WI38 (cell line): ENCODE data around the gene SETD3.

Experiments used
- H3K4me3 ChIP-seq: 2 replicates; pipeline ENCODE4 v1.5.1; 2011; ENCODE audit warnings: low read depth, mild to moderate bottlenecking, control low read depth, low read length
- CTCF ChIP-seq: IDR thresholded peaks from 2 replicates; pipeline ENCODE4 v1.5.1; 2012; ENCODE audit warnings: low read depth, mild to moderate bottlenecking, control low read depth, low read length

SETD3 gene

GRCh38 chr14:99505089-99505488 is 24.4 kb upstream of the SETD3 start:
- no peak overlapping the region for H3K4me3 ChIP-seq
- no peak for TF ChIP-seq CTCF

- H3K4me3 ChIP-seq: no peak overlapping the region
- no peak for TF ChIP-seq CTCF
Measured at GRCh38 chr14:99503848-99504453, 23.3 kb upstream of the SETD3 start.

DNA sequence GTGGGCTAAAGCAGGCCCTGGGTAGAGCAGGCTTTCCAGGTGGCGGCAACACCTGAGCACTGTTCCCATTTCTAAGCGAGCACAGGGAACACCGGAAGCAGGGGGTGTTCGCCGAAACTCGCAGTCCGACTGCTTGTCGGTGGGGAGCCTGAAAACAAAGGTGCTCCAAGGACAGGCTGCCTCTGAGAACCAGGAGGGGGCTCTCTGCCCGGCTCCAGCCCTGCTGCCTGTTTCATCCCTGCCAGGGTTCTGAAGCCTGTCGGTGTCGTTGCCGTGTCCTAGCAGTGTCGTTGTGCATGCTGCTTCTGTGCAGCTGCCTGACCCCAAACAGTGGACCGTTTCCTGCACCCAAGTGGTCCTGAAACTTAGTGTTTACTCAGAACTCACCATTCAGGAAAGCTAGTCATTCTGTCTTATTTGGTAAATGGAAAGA is 22.3 kb upstream of the SETD3 start:
- H3K4me3 ChIP-seq: no peak overlapping the region

DNA sequence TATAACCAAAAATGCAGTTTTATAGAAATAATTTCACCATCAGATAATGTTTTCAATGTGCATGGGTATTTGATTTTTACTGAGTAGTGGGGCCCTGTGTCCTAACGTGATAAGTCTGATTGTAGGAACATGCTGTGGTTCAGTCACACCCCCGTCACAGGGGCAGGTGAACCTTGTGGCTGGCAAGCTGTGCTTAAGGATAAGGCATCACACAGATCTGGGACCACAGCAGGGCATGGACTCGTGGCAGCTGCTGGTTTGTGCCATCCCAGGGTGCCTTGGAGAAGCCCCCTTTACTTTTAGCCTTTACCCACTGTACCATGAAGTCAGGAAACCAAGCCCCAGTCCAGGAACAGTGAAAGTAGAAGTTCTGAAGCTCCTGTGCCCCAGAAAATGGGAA is 17.2 kb upstream of the SETD3 start:
- no peak overlapping the region for H3K4me3 ChIP-seq
- TF ChIP-seq CTCF: no peak

More for the DNA sequence above, 22.3 kb upstream of the SETD3 start:
- TF ChIP-seq CTCF: no peak

GRCh38 chr14:99497341-99497740 is 16.7 kb upstream of the SETD3 start:
- H3K4me3 ChIP-seq: no peak overlapping the region
- no peak for TF ChIP-seq CTCF

DNA sequence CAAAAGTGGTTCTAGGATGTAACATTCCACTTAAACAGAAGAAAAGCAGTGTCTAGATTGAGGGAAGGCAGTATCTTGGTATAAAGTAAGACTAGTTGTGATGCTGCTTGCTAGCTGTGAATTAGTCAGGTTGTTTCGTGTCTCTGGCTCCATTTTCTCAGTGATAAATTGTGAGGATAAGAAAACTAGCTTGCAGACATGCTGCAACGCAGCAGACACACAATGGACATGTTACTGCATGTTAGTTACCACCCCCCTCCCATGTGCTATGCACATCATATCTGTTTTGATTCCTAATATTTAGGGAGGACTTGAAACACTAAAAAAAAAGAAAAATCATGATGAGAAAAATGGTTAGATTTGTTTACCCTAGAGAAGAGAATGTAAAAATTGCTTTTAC is 3.4 kb upstream of the SETD3 start:
- TF ChIP-seq CTCF: no peak
- no peak overlapping the region for H3K4me3 ChIP-seq

DNA sequence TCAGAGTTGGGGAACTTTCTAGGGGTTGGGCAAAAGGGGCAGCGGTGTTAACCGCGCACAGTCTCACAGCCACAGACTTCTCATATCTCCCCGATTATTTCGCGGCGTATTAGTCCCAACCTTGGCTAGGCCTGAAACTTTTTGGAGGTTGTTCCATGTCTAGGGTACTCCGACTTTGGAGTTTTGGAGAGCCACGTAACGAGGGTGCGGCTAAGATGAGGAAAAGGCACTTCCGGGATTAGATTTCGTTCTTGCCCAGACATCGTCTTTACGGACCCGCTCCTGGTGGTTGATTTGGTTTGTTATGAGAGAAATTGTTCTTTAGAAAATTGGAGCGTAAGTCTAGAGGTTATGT is 1.1 kb upstream of the SETD3 start:
- H3K4me3 ChIP-seq: peak overlapping the region; percentile 94
- no peak for TF ChIP-seq CTCF
